ENCODE data around the gene C16orf82. TPM values are rescaled to one million over a fixed set of nuclear protein-coding genes. Genes with fewer than 3 reads are reported as not detected.
A peak's percentile ranks its signal among the peaks of the same experiment; 100 is the strongest.

Gene C16orf82
- total RNA-seq, 1 donor from 2014 or later = not detected

GRCh38 chr16:27096375-27096774, 29.6 kb downstream of the C16orf82 start:
- no peak for DNase-seq

DNA sequence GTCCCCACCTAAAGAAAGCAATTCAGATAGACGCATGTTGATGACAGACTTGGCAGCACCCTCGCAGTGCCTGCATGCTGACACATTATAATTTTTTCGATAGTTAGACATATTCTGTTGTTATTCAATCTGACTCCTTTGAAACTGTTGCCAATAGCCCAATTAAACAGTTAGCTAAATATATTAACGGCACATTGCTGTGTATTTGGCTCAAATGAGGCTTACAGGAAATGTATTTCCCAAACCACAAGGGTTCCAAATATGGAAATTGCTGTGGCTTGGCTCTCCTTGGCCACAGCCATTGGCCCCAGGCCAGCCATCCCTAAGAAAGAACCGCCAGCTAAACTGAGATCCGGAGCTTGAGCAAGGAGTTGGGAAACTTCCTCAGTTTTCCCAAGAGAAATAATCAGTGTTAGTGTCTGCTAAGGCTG, 31.1 kb downstream of the C16orf82 start:
- no peak for DNase-seq

DNA sequence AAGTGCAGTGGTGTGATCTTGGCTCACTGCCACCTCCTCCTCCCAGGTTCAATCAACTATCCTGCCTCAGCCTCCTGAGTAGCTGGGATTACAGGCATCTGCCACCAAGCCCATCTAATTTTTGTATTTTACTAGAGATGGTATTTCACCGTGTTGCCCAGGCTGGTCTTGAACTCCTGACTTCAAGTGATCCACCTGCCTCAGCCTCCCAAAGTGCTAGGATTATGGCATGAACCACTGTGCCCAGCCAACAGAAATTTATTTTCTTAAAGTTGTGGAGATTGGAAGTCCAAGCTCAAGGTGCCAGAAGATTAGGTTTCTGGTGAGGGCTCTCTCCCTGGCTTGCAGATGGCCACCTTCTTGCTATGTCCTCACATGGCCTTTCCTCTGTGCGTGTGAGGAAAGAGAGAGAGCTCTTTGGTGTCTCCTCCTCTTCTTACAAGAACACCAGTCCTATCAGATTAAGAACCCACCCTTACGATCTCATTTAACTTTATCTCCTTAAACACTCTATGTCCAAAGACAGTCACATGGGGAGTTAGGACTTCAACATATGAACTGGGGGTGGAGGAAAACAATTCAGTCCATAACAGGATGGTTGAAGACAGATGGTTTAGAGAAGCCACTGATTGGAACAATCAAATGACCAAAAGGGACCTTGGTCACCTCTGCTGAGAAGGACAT, 31.8 kb downstream of the C16orf82 start:
- DNase-seq = no peak

- DNase-seq = no peak
Measured at GRCh38 chr16:27102701-27103575, 36.2 kb downstream of the C16orf82 start.

DNA sequence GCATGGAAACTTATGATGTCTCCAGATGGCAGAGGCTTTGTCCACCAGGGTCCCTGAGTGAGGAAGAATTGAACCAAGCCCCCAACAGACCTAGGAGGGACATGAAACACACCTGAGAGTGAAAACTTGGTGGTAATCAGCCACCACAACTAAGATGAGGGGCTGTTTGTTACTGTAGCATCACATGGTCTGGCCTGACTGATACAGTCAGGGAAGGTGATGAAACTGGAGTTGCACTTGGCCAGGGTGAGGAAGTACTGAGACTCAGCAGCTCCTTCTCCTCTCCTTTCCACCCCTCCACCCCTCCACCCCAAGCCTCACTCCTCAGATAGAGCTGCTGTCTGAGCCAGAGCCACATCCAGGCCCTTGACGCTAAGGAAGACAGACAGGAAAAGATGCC, 37.2 kb downstream of the C16orf82 start:
- no peak for DNase-seq

DNA sequence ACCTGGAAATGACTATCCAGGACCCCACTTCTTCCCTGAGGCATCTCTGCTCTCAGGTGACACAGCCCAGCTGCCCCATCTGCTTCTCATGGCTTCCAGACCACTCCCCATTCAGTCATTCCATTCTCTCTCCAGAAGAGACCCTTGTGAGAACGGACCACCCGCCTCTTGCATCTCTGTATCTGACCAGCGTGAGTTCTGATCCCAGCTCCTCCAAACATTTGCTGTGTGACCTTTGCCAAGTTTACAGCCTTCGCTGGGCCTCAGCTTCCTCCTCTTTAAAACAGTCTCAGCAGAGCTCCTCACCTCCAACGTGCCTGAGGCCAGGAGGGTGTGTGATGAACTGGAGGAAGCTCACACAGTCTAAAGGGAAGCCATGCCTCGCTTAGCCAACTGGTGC, 39.6 kb downstream of the C16orf82 start:
- no peak for DNase-seq

GRCh38 chr16:27107185-27107592, 40.5 kb downstream of the C16orf82 start:
- DNase-seq = no peak

DNA sequence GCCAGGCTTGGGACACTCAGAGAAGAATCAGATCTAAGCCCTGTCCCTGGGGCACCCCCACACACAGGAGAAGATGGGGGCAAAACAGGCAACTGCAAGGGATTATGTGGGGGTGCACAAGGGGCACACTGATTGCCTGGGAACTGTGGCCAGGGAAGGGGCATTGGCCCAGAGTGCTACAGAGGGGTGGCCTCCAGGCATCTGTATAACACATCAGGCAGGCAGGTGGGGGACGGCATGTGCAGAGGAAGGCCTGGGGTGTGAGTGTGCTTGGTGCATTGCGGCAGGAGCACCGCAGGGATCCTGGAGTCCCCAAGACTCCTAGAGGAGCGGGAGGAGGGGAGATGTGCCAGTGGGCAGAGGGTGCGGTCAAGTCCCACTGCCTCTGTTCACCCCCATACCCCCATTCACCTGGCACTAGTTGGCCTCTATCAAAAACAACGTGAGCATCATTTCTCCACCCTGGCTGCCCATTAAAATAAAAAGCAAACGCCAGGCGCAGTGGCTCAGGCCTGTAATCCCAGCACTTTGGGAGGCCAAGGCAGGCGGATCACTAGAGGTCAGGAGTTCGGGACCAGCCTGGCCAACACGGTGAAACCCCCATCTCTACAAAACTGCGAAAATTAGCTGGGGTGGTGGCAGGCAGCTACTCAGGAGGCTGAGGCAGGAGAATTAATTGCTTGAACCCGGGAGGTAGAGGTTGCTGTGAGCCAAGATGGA, 41.5 kb downstream of the C16orf82 start:
- no peak for DNase-seq

- DNase-seq = no peak
Measured at GRCh38 chr16:27108826-27109665, 42.3 kb downstream of the C16orf82 start.

DNA sequence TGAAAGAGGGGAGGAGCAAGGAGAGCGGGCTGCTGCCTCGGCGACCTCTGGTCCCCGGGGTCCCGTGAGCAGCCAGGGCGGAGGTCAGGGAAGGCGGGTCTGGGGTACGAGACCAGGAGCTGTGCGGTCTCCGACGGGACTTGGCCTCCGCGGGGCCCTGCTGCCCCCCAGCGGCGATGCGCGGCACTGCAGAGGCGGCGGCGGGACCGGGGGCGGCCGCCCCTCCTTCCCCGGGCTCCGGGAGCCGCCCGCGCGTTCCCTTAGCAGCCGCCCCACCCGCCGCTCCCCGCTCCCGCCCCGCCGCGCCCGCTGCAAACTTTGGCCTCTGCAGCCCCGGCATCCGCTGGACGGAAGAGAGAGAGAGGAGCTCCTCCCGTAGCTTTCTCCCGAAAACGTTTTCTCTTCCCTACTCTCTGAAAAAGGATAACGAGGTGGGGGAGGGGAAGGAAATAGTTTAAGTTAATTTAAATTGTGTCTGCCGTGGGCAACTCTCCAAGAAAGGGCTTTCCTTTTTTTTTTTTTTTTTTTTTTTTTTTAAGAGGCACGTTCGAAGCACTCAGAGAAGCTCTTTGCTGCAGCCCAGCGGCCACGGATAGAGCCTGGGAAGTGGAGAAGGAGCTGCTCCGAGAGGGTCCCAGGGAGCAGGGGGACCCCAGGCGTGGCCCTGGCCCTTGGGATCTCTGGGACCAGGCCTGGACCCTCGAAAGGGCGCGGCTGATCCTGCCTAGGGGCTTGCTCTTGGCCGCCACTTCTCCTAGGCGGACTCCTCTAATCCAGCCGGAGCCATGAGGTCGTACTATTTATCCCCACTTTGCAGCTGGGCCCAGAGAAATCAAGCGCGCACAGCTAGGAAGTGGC, 43.2 kb downstream of the C16orf82 start:
- peak; percentile 66 for DNase-seq

DNA sequence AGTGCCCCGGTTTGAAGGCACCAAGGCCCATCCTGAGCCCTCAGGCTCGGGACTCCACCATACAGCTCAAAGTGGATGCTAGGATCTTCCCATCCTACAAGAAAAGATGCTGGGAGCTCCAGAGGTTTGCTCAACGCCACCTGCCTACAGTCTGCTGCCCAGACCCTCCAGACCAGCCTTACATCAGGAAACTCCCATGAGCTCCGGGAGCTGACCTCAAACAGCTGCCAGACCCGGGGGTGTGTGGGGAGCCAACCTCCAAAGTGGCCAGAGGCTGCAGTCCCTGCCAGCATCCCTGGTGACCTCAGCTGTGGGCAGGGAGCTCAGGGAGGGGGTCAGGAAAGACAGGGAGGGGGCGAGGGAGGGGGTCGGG, 43.8 kb downstream of the C16orf82 start:
- DNase-seq = no peak

DNA sequence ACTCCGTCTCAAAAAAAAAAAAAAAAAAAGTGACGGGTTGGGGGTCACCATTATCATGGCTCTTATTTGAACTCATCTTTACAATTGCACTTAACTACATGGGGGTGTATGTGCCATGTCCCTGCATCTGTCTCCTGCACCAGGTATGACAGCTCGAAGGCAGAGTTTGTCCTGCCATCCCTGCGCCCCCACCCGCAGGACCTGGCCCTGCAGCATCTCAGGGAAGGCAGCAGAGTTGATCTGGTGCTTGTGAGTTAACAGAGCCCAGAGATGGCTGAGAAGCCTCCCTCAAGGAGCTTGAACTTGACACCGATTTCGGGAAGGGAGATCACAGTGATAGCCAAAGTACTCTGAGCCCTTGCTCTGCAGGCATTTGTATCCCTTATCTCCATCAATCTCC, 44.8 kb downstream of the C16orf82 start:
- no peak for DNase-seq

DNA sequence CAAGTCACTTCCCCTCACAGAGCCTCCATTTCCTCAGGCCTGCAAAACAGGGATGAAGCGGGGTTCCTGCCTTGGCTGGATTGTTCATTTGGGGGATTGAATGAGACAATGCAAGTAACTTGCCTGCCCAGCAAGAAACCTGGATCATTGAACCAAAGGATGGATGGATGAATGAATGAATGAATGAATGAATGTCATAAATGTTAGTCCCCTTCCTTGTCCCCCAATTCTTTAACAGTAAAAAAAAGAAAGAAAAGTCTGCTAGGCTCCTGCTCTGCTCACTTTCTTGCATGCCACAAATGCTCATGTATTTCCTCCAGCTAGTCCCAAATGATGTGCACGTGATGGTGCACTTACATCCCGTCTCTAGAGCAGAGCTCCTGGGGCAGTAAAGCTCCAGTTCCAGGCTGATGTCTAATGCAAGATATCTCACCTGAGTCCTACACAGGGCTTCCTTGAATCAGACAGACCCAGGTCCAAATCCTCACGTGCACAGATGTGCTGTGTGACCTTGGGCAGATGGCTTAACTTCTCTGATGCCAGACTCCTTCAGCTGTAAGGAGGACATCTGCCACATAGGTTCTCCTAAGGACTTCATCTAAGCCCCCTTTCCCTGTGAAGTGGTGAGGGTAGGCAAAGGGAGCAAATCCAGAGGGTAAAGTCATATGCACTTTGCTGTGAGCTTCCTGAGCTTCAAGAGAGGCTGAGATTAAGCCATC, 45.5 kb downstream of the C16orf82 start:
- no peak for DNase-seq

- DNase-seq = peak; percentile 8
Measured at GRCh38 chr16:27113341-27113841, 46.7 kb downstream of the C16orf82 start.

DNA sequence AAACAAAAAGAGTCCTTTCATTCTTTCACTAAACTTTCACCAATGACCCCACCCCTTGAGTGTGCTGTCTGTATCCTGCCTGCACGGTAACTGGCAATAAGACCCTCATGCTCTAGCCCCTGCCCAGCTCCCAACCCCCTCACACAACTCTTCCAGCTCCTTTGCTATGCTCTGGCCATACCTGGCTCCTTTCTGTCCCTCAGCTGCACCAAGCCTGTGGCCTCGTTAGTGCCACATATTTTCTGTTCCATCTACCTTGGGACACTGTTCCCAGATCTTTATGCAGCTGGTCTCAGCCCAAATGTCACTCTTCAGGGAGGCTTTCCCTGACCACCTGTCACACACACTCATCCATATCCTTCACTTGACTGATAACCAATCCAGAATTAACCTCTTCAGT, 47.3 kb downstream of the C16orf82 start:
- no peak for DNase-seq

GRCh38 chr16:27118526-27118925, 51.8 kb downstream of the C16orf82 start:
- no peak for DNase-seq
